OCI-LY7 (cell line): Measurements from ENCODE around the gene P4HTM.

Experiments
- EZH2phosphoT487 ChIP-seq: fragments of 200-600 bp; sonication (generic); IDR thresholded peaks from 2 replicates; pipeline ENCODE4 v1.6.1; 2018; ENCODE audit warnings: low read depth, borderline replicate concordance, mild to moderate bottlenecking, mixed run types, antibody characterized with exemption, low read length, moderate library complexity, mixed read lengths
- TF ChIP-seq, protein P1 (sequence below): fragments of 200-600 bp; sonication (generic); conservative IDR thresholded peaks from 2 replicates; pipeline ENCODE4 v1.5.1; 2014; ENCODE audit warnings: mild to moderate bottlenecking, antibody characterized with exemption, low read length, moderate library complexity, mixed read lengths

DNA sequence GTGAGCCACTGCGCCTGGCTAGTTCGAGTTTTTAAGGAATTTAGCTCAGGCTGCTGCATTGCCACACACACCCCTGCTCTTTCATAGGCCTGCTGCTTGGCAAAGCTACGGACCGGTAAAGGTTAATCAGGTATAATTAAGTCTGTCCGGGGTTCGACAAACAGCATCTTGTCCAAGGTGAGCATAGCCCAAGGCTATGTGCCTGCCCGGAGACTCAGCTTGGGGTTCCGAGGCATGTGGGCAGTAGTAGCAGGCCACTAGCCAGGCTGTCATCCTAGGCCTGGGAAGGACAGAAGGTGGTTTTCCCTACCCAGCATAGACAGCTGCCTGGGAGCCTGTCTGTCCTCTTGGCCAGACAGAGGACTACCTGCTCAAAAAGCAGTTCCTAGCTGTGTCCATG, 6.6 kb downstream of the P4HTM start:
- TF ChIP-seq, protein P1, sequence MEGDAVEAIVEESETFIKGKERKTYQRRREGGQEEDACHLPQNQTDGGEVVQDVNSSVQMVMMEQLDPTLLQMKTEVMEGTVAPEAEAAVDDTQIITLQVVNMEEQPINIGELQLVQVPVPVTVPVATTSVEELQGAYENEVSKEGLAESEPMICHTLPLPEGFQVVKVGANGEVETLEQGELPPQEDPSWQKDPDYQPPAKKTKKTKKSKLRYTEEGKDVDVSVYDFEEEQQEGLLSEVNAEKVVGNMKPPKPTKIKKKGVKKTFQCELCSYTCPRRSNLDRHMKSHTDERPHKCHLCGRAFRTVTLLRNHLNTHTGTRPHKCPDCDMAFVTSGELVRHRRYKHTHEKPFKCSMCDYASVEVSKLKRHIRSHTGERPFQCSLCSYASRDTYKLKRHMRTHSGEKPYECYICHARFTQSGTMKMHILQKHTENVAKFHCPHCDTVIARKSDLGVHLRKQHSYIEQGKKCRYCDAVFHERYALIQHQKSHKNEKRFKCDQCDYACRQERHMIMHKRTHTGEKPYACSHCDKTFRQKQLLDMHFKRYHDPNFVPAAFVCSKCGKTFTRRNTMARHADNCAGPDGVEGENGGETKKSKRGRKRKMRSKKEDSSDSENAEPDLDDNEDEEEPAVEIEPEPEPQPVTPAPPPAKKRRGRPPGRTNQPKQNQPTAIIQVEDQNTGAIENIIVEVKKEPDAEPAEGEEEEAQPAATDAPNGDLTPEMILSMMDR, result no peak
- no peak for TF ChIP-seq EZH2phosphoT487
